Upper lobe of left lung (tissue), 6 donors: Measurements from ENCODE around the gene NPW. TPM values are rescaled to one million over a fixed set of nuclear protein-coding genes. Genes with fewer than 3 reads are reported as not detected.
A peak's percentile ranks its signal among the peaks of the same experiment; 100 is the strongest.

Experiments used
- ATAC-seq, 2 donors: fragments of 200-7000 bp; cut with Tn5 transposase; one replicate each; pipeline ENCODE4 v1.9.1; 2022; ENCODE audit warnings: mild to moderate bottlenecking in 2 of 2, moderate library complexity in 2 of 2; ENCODE audit not compliant: low FRiP score in 2 of 2
- DNase-seq, 2 donors: peaks; one replicate each; pipeline ENCODE4 v3.0.0-alpha.2; 2019 to 2020
- H3K27ac ChIP-seq, 4 donors: fragments of 200-600 bp; sonication (generic); one replicate each; pipeline ENCODE4 v1.5.1; 2016 to 2019
- H3K27me3 ChIP-seq, 4 donors: fragments of 200-600 bp; sonication (generic); one replicate each; pipeline ENCODE4 v1.5.1; 2017 to 2019
- H3K36me3 ChIP-seq, 4 donors: fragments of 200-600 bp; sonication (generic); one replicate each; pipeline ENCODE4 v1.5.1; 2016 to 2019
- H3K4me1 ChIP-seq, 4 donors: fragments of 200-600 bp; sonication (generic); one replicate each; pipeline ENCODE4 v1.5.1; 2018 to 2019
- H3K4me3 ChIP-seq, 4 donors: fragments of 200-600 bp; sonication (generic); one replicate each; pipeline ENCODE4 v1.5.1; 2017 to 2019; ENCODE audit warnings: mild to moderate bottlenecking in 2 of 4, moderate library complexity in 1 of 4
- H3K9me3 ChIP-seq, 4 donors: fragments of 200-600 bp; sonication (generic); one replicate each; pipeline ENCODE4 v1.5.1; 2018 to 2019
- EP300 ChIP-seq, 4 donors: sonication (generic); formaldehyde crosslinking; IDR thresholded peaks; one replicate each; pipeline ENCODE4 v1.5.1; 2017; ENCODE audit warnings: antibody characterized with exemption in 4 of 4, control low read depth in 2 of 4
- POLR2A ChIP-seq, 4 donors: fragments of 450-650 bp; IDR thresholded peaks; one replicate each; pipeline ENCODE4 v1.5.1; 2016 to 2017; ENCODE audit warnings: antibody characterized with exemption in 4 of 4, mild to moderate bottlenecking in 2 of 4
- POLR2AphosphoS5 ChIP-seq, 2 donors: sonication (generic); formaldehyde crosslinking; IDR thresholded peaks; one replicate each; pipeline ENCODE4 v1.5.1; 2017; ENCODE audit warnings: antibody characterized with exemption in 2 of 2
- WGBS, 2 donors: methylation state at CpG; one replicate each; pipeline ENCODE4 v1.1.5; 2017 to 2018; 5-methylcytosine and 5-hydroxymethylcytosine counted together
- total RNA-seq, 6 donors: library from RNA; depleted of rRNA in 4 of 6; stranded (reverse); fragments of >200 nt in 4 of 6; gene quantifications; one replicate each; pipeline versions ENCODE4 v1.1.0 to v1.2.1, GENCODE V29; 2016 to 2021
- TF ChIP-seq, protein P1 (sequence below), 6 experiments: fragments of 450-650 bp in 4 of 6; fragments of 200-600 bp in 2 of 6; sonication (generic) in 2 of 6; IDR thresholded peaks; one replicate each; pipeline ENCODE4 v1.5.1; 2016 to 2019; ENCODE audit warnings: antibody characterized with exemption in 6 of 6
- donor health status: DM: no; HTN: no; CAD: no; lungs with moderate emphysema.
- donor health status: DM: no; HTN: yes; CAD: no; lungs with severe emphysema.

The NPW gene
- total RNA-seq, 6 donors from 2014 or later, result 0.67 to 0.80 TPM; not detected in 4

DNA sequence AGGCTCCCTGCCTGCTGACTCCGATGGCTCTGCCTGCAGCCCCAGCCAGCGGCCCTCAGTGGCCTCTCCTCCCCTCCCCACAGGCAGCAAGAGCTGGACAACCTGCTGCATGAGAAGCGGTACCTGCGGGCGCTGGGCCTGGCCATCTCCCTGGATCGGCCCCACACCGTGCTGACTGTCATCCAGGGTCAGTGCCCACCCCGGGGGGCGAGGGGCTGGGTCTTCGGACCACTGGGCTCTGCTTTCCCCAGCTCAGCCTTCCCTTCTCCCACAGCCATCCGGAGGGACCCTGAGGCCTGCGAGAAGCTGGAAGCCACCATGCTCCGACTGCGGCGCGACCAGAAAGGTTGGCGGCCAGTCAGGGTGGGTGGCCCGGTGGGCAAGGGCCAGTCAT lies 41.7 kb upstream of the NPW start:
- H3K9me3 ChIP-seq, result no peaks in the 10 kb centered on the region
- TF ChIP-seq EP300 (IDR thresholded peaks at IDR 0.05), result no peak
- no peak for TF ChIP-seq POLR2AphosphoS5 (IDR thresholded peaks at IDR 0.05)
- TF ChIP-seq POLR2A (IDR thresholded peaks at IDR 0.05), result no peak
- TF ChIP-seq, protein P1, sequence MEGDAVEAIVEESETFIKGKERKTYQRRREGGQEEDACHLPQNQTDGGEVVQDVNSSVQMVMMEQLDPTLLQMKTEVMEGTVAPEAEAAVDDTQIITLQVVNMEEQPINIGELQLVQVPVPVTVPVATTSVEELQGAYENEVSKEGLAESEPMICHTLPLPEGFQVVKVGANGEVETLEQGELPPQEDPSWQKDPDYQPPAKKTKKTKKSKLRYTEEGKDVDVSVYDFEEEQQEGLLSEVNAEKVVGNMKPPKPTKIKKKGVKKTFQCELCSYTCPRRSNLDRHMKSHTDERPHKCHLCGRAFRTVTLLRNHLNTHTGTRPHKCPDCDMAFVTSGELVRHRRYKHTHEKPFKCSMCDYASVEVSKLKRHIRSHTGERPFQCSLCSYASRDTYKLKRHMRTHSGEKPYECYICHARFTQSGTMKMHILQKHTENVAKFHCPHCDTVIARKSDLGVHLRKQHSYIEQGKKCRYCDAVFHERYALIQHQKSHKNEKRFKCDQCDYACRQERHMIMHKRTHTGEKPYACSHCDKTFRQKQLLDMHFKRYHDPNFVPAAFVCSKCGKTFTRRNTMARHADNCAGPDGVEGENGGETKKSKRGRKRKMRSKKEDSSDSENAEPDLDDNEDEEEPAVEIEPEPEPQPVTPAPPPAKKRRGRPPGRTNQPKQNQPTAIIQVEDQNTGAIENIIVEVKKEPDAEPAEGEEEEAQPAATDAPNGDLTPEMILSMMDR (IDR thresholded peaks at IDR 0.05), result no peak
- H3K4me1 ChIP-seq, result peaks cover 7 to 48% (median 19%) of the 10 kb centered on the region in 4 donors
- ATAC-seq (no peak), DNase-seq (peak in 1 of 2 donors; percentile 72)
- 94% methylated on average over 15 of the region's 18 CpGs; no CpG with 5 or more reads in 1 of the 2 donors for WGBS, 2 donors
- no peak overlapping the region for H3K27ac ChIP-seq
- peaks cover 14 to 52% (median 47%) of the 10 kb centered on the region in 4 donors for H3K36me3 ChIP-seq
- no peak overlapping the region for H3K4me3 ChIP-seq
- peaks cover 0 to 24% (median 10%) of the 10 kb centered on the region in 4 donors for H3K27me3 ChIP-seq

DNA sequence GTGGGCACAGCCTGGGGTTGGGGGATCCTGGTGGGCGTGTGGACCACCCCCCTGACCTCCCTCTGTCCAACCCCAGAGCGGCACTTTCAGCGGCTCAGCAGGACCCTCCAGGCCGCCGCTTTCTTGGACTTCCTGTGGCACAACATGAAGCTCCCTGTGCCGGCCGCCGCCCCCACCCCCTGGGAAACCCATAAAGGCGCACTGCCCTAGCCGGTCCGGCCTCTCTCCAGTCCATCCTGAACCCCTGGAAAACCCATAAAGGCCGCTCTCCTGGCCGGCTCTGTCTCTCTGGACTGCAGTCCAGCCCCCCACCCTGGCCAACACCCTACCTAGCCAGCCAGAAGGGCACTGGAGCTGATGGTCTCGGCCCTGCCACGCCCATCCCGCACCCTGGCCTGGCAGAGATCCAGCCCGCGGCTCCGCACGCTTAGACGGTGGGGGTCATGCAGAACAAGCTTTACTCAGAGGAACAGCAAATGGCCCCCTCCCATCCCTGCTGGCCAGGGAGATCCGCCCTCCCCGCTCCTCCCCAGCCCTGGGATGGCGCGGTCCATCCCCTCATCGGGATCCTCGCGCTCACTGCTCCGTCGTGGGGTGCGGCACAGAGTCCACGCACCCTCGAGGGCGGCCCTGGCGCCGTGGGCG lies 41.0 kb upstream of the NPW start:
- Histone ChIP-seq H3K4me1 (peaks cover 6 to 48% (median 19%) of the 10 kb centered on the region in 4 donors), H3K9me3 (no peaks in the 10 kb centered on the region), H3K27me3 (peaks cover 0 to 24% (median 10%) of the 10 kb centered on the region in 4 donors), H3K4me3 (peak overlapping the region in 3 of 4 donors; percentile 44 to 55 (median 54)), H3K27ac (peak overlapping the region; percentile 70 to 79 (median 76)), H3K36me3 (peaks cover 14 to 52% (median 47%) of the 10 kb centered on the region in 4 donors)
- TF ChIP-seq POLR2A (IDR thresholded peaks at IDR 0.05) (no peak), POLR2AphosphoS5 (IDR thresholded peaks at IDR 0.05) (no peak), EP300 (IDR thresholded peaks at IDR 0.05) (no peak)
- TF ChIP-seq, protein P1 (IDR thresholded peaks at IDR 0.05), result no peak
- ATAC-seq (no peak), DNase-seq (peak in 1 of 2 donors; percentile 87)
- 75 to 85% methylated on average over 13 to 33 of the region's 37 CpGs for WGBS, 2 donors

DNA sequence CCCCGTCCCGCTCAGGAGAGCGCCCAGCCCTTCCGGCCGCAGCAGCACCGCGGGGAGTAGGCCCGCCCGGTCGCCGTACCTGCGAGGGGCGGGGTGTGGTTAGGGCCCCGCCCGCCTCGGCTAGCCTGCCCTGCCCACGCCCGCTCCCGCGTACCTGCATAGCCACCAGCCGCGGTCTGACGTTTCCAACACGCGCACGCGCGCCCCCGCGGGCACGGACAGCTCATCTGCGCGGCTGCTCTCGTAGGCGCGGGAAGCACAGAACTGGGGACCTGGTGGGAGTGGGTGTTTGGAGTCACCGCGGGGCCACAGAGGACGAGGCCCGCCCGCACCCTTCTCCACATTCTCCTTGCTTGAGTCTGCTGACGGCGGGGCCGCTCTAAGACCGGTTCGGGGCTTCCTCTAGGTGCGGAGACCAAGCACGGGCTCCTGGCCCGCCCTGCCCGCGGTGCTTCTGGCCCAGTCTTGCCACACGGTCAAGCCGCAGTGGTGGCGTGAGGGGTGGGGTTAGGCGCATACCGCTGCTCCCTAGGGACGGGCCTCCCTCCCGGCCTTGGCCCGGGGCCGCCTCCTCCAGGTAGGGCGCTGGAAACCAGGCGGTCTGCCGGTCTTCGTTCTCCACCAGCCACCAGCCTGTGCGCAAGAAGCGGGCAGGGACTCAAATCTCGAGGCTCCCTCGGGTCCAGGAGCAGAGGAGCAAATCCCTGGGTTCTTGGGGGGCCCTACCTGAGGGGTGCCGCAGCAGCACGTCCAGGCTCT lies 40.1 kb upstream of the NPW start:
- WGBS, 2 donors, result 33 to 43% methylated on average over 15 to 45 of the region's 70 CpGs
- Histone ChIP-seq H3K36me3 (peaks cover 14 to 46% (median 43%) of the 10 kb centered on the region in 4 donors), H3K4me1 (peaks cover 6 to 47% (median 18%) of the 10 kb centered on the region in 4 donors), H3K4me3 (peak overlapping the region in 3 of 4 donors; percentile 44 to 55 (median 54)), H3K9me3 (no peaks in the 10 kb centered on the region), H3K27ac (peak overlapping the region; percentile 70 to 79 (median 76)), H3K27me3 (peaks cover 0 to 24% (median 10%) of the 10 kb centered on the region in 4 donors)
- DNase-seq (peak; percentile 92 to 96), ATAC-seq (peak in 1 of 2 donors; percentile 82)
- TF ChIP-seq, protein P1 (IDR thresholded peaks at IDR 0.05), result no peak
- peak in 1 of 2 donors; percentile 24 for TF ChIP-seq POLR2AphosphoS5 (IDR thresholded peaks at IDR 0.05)
- TF ChIP-seq EP300 (IDR thresholded peaks at IDR 0.05), result no peak
- peak in 3 of 4 donors; percentile 36 to 69 (median 64) for TF ChIP-seq POLR2A (IDR thresholded peaks at IDR 0.05)

DNA sequence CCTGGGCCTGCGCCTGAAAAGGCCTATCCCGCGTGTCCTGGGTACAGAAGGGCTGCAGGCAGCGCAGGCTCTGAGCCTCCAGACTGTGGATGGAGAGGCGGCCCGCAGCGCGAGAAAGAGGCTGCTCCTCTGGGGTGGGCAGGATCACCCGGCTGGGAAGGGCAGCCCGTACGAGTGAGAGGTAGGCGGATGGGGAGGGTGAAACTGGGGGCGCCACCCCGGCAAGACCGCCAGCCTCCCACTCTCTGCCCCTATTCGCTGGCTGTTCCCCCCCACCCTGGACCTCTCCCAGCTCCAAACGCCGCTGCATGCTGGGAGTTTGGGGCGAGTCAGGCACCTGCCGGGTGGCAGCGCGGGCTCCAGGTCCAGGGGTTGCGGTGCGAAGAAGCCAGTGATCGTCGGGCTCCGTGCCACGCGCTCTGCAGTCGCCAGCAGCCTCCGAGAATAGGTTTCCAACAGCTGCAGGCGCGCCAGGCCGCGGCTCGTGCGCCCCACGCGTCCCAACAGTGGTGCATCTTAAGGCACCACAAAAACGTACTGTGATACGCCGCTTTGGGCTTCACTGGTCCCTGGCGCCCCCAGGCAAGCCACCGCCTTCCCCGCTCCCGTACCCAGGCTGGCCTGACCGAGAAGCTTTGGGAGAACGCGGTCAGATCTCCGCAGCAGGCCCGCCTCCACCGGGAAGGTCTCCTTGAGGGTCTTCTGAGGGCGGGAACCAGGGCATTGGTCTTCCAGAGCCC lies 39.4 kb upstream of the NPW start:
- Histone ChIP-seq H3K4me1 (peaks cover 13 to 54% (median 25%) of the 10 kb centered on the region in 4 donors), H3K4me3 (peak overlapping the region in 3 of 4 donors; percentile 44 to 55 (median 54)), H3K27me3 (peaks cover 0 to 24% (median 10%) of the 10 kb centered on the region in 4 donors), H3K9me3 (no peaks in the 10 kb centered on the region), H3K27ac (peak overlapping the region; percentile 70 to 79 (median 76)), H3K36me3 (peaks cover 14 to 39% (median 36%) of the 10 kb centered on the region in 4 donors)
- 8 to 23% methylated on average over 5 to 51 of the region's 53 CpGs for WGBS, 2 donors
- DNase-seq, result peak in 1 of 2 donors; percentile 88
- TF ChIP-seq POLR2AphosphoS5 (IDR thresholded peaks at IDR 0.05) (no peak), EP300 (IDR thresholded peaks at IDR 0.05) (no peak), POLR2A (IDR thresholded peaks at IDR 0.05) (no peak)
- TF ChIP-seq, protein P1 (IDR thresholded peaks at IDR 0.05), result no peak
- ATAC-seq, result no peak
